HG03432 (cell line): ENCODE measurements around the gene ARPC3.
A peak's percentile ranks its signal among the peaks of the same experiment; 100 is the strongest.
"Not testable (repeated sequence)": the region's sequence is repeated elsewhere in the genome, so short reads cannot be mapped to it uniquely, and the experiment has no call there.

Experiments used
- ATAC-seq: cut with Tn5 transposase; IDR thresholded peaks from one replicate; pipeline ENCODE4 v1.9.1; 2021; ENCODE audit warnings: mild to moderate bottlenecking, moderate library complexity; ENCODE audit not compliant: unreplicated experiment

The ARPC3 gene

DNA sequence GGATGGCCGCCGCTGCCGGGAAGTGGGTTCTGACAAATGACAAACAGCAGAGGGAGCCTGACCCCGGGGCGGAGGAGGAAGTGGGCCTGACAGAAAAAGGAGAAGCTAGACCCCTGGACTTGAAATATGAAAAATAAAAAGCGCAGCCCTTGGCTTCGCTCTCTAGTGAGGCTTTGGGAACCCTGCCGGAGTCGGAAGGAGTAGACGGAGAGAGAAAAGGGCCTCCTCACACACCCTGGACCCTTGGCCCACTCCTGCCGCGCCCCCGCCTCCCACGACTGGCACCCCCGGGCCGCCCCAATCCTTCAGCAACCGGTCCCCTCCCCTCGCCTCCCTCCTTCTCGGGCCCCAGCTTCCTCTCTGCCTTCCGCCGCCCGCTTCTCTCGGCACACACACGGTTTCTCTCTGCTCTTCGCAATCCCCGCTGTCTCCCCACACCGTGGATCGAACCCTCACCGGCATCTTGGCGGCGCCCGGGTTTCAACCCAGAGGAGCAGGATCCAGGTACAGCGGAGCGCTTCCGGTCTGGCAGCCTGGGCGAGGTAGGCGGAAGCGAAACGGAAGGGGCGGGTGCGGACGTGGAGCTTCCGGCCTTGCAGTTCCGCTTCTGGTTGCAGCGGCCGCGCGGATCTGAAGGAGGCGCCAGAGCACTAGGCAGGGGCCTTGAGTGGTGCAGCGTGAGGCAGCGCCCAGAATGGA lies at the start of gene ARPC3:
Gene ARPC3, minus strand, starts transcription at position 539 of the 699 bp plus-strand sequence. Its CDS starts 77 bp downstream, at position 462.
- ATAC-seq: peak; percentile 93

DNA sequence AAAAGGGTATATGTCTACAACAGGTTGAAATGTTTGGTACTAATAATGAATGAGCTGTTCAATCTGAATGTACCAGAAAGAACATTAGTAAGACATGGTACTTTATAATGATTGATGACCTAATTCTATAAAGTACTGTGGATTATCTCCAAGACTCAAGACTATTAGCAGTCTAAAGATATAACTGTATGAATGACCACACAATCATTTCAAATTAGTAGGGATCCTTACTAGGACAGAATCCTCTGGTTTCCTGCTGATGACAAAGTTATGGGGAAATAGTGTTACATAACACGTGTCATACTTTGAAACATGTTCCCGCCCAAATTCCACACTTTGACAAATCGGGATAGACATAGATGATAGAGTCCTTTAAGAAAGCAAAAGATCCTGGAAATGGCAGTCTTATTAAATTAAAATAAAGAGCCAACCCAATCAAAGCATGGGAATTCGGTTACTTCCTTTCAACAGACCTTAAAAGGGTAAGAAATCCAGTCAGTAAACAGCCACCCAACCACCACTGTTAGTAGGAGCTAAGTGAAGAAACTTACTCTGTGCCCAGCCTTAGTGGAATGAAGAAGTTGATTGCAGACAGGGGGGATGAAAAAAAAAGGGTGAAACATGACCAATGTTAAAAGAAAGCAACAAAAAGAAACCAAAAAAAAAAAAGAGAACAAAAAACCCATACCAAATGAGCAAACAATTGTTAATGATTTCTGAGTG lies 49.0 kb upstream of the ARPC3 start:
- no peak for ATAC-seq

DNA sequence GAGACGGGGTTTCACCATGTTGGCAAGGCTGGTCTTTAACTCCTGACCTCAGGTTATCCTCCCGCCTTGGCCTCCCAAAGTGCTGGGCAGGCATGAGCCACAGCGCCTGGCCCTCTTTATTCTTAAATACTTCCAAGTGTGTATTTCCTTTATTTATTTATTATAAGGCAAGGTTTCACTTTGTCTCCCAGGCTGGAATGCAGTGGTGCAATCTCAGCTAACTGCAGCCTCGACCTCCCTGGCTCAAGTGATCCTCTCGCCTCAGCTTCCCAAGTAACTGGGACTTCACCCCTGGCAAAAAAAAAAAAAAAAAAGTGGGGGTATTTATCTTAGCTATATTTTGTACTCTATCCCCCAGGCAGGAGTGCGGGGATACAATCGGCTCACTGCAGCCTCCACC lies 25.3 kb upstream of the ARPC3 start:
- ATAC-seq: no peak

DNA sequence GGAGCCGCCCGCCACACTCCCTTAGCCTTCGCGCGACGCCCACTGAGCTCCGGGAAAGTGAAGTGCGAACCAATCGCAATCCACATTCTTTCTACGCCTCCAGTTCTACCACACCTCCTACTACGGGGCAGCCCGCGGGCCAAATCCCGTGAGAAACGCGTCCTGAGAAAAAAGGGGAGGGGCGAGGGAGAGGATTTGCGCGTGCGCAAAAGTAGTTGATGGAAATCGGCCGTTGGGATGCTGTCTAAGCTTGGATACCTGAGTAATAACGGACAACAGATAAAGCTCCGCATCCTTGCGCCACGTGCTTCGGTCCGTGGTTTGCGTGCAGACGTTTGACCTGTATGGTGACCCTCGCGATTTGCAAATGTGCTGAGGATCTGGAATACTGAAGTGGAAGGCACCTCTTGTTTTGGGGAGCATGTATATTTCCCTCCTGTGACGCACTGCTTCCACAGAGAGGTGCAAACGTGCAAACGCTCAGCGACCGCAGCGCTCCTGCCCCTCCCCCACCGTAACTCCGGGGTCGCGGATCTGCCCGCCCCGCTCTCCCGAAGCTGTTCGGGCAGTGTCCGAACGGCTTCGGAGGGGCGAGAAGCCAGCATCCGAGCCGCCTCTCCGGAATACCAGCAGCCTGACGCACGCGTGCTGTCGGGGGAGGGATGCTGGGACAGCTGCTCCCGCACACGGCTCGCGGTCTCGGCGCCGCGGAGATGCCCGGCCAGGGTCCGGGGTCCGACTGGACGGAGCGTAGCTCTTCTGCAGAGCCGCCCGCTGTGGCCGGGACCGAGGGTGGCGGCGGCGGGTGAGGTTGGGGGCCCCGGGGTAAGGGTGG lies 18.3 kb upstream of the ARPC3 start, which contains the start of the genes FAM216A and GPN3:
Gene FAM216A, plus strand, starts transcription at position 632 of the 835 bp plus-strand sequence. Its CDS starts 31 bp downstream, at position 663.
Gene GPN3, minus strand, starts transcription at position 44 of the 835 bp plus-strand sequence. CDS start 54 bp downstream, outside the sequence.
- ATAC-seq: peak; percentile 73

DNA sequence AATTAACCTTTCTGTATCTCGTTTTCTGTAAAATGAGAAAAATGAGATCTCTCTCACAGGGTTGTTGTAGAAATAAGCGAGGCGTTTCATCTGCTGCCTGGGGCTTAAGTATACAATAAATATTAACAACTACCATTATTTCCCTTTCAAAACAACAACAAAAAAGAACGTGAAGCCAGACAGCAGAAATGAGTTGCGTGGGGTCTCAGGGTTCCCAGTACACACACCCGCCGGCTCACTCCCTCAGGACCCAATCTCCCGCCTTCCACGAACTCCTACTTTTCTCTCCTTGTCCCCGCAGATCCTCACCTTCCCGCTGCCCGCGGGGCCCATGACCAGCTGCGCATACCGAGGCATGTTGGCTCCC lies 17.7 kb upstream of the ARPC3 start:
- no peak for ATAC-seq

DNA sequence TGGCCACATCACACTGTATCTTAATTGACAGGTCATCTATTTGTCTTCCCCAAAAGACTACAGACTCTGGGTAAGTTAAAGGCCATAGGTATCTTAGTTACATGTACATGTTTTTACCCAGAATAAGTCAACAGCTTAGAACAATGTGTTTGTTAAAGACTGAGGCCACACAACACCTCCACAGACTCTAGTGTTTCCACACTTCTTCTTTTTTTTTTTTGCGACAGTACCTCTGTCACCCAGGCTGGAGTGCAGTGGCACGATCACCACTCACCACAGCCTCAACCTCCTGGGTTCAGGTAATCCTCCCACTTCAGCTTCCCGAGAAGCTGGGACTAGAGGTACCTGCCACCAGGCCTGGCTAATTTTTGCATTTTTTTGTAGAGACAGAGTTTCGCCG lies 16.7 kb upstream of the ARPC3 start:
- no peak for ATAC-seq

DNA sequence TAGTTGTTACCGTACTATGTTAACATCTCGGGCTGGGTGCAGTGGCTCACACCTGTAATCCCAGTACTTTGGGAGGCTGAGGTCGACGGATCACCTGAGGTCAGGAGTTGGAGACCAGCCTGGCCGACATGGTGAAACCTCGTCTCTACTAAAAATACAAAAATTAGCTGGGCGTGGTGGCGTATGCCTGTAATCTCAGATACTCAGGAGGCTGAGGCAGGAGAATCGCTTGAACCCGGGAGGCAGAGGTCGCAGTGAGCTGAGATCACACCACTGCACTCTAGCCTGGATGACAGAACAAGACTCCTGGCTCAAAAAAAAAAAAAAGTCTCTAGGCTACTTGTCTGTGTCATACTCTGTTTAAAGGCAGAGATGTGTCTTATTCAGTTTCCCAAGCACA lies 15.6 kb upstream of the ARPC3 start:
- ATAC-seq: not testable (repeated sequence)

DNA sequence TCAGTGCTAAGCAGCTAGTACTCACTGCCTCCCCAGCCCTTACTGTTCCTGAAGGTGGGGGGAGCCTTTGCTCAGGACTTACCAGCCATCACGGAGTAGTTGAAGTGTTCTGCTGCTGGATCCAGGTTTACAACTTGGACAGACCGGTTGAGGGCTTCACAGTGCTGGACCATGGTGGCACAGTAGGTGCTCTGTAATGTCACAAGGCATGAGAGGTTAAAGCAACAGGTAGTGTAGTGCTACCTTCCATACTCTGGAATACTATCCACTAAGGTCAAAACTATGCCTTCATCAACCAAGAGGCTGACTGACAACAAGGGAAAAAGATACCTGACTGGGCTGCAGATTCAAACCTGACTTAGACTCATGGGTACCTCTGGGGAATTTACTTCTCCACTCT lies 14.9 kb upstream of the ARPC3 start:
- no peak for ATAC-seq

DNA sequence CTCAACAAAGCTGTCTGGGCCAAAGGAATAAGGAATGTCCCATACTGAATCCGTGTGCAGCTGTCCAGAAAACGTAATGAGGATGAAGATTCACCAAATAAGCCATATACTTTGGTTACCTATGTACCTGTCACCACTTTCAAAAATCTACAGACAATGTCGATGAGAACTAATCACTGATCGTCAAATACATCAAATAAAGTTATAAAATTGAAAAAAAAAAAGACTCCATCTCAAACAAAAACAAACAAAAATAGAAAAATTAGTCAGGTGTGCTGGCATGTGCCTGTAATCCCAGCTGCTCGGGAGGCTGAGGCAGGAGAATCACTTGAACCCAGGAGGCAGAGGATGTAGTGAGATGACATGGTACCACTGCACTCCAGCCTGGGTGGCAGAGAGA lies 11.1 kb upstream of the ARPC3 start:
- ATAC-seq: not testable (repeated sequence)

DNA sequence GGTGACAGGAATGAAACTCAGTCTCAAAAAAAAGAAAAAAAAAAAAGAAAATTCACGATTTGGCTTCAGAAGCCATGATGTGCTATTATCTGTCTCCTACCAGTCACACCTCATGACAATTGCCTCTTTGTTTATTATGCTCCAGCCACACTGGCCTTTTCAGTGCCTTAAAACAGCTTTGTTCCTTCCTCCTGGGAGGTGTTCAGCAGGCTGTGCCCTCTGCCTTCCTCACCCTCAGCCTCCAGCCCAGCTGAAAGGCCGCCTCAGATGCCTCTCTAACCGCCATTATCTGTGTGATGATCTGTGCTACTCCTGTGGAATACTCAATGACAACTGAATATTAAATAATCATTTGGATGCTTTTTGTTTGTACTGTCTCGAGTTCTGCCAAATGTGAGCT lies 8.6 kb upstream of the ARPC3 start:
- no peak for ATAC-seq

DNA sequence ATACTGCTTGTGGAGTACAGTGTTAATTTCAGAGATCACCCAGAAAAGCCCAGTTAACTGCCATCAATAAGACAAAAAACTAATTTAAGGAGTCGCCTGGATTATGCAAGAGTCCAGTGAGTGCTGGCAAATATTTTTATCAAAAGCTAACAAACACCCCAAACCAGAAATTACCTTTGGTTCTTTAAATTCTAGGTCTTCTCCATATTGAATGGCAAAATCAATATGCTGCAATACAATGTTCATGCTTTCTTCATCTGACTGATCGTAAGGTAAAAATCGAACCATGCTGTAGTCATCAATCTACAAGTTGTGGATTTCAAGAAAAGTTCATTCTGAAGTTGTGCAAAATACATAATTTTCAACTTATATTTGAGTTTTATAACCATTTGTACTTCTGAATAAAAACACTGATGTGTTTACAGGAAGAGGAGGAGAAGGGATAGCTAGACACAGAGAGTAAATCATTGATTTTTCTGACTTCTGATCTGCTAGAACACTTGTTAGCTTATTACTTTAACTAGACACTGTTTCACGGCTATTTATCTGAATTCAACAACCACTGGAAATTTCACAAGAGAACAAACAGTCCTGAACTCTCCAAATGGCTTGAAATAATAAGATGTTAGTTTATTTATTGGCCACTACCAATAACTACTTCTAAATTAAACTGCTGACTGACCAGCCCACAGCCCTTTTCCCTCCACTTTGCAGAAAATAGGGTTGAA lies 3.6 kb upstream of the ARPC3 start:
- ATAC-seq: no peak

DNA sequence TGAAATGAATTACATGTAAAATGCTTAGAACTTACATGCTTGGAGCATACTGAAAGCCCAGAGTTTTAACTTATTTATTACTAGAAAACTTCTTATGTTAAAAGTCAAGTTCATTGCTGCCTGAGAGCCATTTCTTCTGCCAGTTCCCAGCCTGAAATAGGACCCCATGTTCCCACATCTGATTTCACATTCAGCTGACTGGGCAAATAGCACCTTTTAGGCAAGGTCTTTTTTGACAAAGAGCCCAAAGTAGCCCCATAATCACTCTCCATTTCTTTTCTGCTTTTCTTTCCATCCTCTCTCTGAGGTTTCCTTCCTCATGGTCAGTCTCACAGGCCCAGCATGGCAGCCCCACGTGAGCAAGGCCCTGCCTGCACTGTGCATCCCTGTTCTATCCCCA lies 1.1 kb upstream of the ARPC3 start:
- no peak for ATAC-seq

DNA sequence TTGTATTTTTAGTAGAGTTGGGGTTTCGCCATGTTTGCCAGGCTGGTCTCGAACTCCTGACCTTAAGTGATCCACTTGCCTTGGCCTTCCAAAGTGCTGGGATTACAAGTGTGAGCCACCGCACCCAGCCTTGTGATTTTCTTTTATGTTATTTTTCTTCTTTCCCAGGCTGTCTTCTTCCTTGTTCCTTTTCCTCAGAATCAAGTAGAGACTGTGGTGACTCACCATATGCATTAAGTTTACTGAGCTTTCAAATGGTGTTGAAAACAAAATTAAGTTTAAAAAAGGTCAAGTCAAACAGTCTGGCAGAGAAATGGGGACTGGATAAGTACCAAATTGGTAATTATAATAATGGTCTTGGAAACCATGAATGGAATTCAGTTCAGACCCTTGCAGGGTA lies 5.7 kb downstream of the ARPC3 start:
- no peak for ATAC-seq

DNA sequence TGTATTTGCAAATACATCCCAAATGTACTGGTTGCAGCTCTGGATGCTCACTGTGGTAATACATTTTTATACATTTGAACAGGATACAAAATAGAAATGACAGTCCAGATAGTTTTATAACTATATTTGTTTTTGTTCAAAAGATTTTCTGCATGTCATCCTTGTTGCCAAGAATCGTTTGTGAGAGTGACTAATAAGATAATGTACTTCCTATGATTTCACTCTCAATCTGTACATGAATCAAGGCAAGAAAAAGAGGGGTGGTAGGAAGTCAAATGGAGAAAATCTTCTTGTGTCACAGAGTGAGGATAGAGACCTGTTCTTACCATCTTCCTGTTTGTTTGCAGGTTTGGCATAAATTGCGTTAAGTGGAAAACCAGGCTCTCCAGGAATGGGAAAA lies 13.9 kb downstream of the ARPC3 start:
- ATAC-seq: no peak

DNA sequence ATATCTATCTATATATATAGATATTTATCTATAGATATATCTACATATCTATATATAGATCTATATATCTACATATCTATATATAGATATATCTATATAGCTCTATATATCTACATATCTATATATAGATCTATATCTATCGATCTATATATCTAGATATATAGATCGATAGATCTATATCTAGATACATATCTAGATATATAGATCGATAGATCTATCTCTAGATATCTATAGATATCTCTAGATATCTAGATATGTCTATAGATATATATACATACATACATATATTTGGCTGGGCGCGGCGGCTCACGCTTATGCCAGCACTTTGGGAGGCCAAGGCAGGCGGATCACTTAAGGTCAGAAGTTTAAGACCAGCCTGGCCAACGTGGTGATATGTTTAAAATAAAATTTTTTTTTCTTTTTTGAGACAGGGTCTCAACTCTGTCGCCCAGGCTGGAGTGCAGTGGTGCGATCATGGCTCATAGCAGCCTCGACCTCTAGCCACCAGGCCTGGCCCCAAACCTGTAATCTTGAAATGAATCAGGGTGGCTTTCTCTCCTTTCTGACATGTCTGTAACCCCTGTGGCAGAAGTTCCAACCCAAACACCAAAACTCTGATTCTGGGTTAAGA lies 18.1 kb downstream of the ARPC3 start:
- peak; percentile 20 for ATAC-seq

DNA sequence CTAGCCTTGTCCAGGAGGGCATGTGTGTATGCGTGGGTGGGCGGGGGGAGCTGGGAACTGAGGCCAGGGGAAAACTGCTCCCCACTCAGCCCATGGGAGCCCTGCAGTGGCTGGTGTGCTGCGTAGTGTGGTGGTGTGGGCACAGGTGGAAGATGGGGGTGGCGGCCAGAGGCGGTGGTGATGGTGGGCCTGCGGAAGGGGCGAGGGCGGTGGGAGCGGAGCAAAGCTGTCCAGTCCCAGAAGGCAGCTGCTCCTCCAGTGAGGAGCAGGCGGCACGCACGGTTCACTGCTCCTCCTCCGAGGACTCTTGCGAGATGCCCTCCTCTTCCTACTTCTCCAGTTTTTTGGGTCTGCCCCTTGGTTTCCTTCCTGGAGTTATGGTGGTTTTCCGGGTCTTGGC lies 20.5 kb downstream of the ARPC3 start:
- not testable (repeated sequence) for ATAC-seq

DNA sequence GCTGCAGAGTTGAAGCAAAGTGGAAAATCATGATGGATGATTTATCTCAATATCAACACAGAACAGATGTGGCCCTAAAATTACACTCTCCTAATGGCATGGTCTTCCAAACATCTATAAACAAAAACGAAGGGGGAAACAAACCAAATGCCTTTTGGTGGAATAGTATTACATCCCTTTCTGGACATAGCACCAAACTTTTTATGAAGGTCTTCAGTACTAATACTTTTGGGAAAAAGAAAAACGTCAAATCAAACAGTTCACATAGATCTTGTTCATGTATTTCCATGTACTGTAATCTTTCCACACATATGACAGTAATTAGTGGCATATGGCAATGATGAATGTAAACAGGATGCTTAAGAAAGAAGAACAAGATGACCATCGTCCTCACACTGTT lies 23.7 kb downstream of the ARPC3 start:
- ATAC-seq: no peak

DNA sequence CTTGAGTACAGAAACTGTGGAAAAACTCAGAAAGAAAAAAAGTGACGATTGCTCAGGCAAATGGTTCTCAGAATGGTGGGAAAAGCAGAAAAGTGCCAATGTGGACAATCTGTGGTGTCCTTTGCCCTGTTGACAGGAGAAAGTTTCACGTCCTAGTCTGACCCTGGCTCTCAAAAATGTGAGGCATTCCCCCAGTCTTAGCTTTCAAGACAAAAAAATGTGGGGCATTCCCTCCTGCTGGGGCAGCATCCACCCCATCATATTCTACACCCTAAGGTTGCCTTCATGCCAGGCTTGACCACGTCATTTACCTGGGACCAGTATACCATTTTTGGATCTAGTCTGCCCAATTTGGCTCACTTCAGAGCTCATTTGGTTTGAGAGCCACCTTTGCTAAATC lies 25.9 kb downstream of the ARPC3 start:
- ATAC-seq: no peak

DNA sequence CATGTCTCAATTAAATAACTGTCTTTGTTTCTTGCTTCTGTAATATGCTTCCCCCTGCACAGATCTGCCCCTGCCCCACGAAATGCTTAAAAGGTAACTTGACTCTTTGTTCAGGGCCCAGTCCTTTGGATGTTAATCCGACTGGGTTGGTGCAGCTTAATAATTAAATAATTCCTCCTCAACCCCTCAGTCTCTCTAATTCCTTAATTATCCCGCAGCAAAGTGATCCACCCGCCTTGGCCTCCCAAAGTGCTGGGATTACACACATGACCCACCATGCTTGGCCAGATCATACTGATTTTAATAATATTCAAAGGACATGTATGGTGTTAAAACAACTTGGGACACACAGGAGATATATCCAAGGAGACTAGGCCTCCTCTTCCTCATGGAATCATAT lies 28.4 kb downstream of the ARPC3 start:
- no peak for ATAC-seq

DNA sequence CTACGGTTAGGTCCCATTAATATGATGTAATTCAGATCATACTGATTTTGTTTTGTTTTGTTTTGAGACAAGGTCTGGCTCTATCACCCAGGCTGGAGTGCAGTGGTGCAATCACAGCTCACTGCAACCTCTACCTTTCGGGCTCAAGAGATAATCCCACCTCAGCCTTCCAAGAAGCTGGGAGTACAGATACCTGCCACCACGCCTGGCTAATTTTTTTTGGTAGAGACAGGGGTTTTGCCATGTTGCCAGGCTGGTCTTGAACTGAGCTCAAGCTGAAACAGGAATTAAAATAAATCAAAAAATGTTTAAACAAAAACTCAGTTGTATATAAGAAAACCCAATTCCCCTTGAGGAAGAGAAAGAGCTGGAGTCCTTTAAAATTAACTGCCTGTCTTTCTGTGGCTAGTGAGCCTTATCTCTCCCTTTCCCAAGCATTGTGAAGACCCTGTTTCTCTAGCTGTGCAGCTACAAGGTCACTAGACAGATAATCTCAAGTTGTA lies 28.9 kb downstream of the ARPC3 start:
- no peak for ATAC-seq
